SH-SY5Y (cell line): ENCODE results near the gene PTPRK.

Source experiments
- GATA2 ChIP-seq: IDR thresholded peaks from 2 replicates; pipeline ENCODE4 v1.6.1; 2011; ENCODE audit warnings: mild to moderate bottlenecking, low read depth, low read length
- GATA3 ChIP-seq: IDR thresholded peaks from 2 replicates; pipeline ENCODE4 v1.6.1; 2011; ENCODE audit warnings: low read depth, mild to moderate bottlenecking, low read length, moderate library complexity

- TF ChIP-seq GATA2 (no peak), GATA3 (no peak)
These were observed 356.1 kb downstream of the PTPRK start for GRCh38 chr6:128164254-128164653.
